Liver (tissue), 9 donors: ENCODE data around the gene CHAD. TPM values are rescaled to one million over a fixed set of nuclear protein-coding genes. Genes with fewer than 3 reads are reported as not detected.
A peak's percentile ranks its signal among the peaks of the same experiment; 100 is the strongest.

Experiments
- DNase-seq: peaks from one replicate; pipeline ENCODE4 v3.0.0-alpha.2; 2017; ENCODE audit warnings: low spot score
- H3K27ac ChIP-seq, 2 donors: one replicate each; pipeline ENCODE4 v1.7.0; 2013; ENCODE audit warnings: inconsistent platforms in 2 of 2, low read length in 2 of 2, control low read depth in 1 of 2, low read depth in 1 of 2, mild to moderate bottlenecking in 1 of 2
- H3K27me3 ChIP-seq, 4 donors: one replicate each; pipeline versions ENCODE4 v1.6.1 to v1.7.0; 2013; ENCODE audit warnings: low read length in 3 of 4, inconsistent platforms in 1 of 4, mild to moderate bottlenecking in 1 of 4, moderate library complexity in 1 of 4; ENCODE audit not compliant: control insufficient read depth in 4 of 4, insufficient read depth in 4 of 4
- H3K36me3 ChIP-seq, 4 donors: one replicate each; pipeline versions ENCODE4 v1.6.1 to v1.7.0; 2013; ENCODE audit warnings: low read length in 3 of 4, mild to moderate bottlenecking in 3 of 4, low read depth in 1 of 4, moderate library complexity in 1 of 4; ENCODE audit not compliant: control insufficient read depth in 4 of 4, insufficient read depth in 3 of 4
- H3K4me1 ChIP-seq, 4 donors: one replicate each; pipeline versions ENCODE4 v1.6.1 to v1.7.0; 2013; ENCODE audit warnings: low read length in 3 of 4, mild to moderate bottlenecking in 3 of 4, moderate library complexity in 1 of 4; ENCODE audit not compliant: control insufficient read depth in 4 of 4, insufficient read depth in 4 of 4
- H3K4me3 ChIP-seq, 3 donors: one replicate each; pipeline versions ENCODE4 v1.6.1 to v1.7.0; 2013; ENCODE audit warnings: low read length in 3 of 3, control low read depth in 1 of 3, low read depth in 1 of 3, mild to moderate bottlenecking in 1 of 3
- H3K9ac ChIP-seq, 2 donors: one replicate each; pipeline ENCODE4 v1.7.0; 2013; ENCODE audit warnings: low read length in 2 of 2, mild to moderate bottlenecking in 2 of 2, moderate library complexity in 2 of 2, control low read depth in 1 of 2, low read depth in 1 of 2
- H3K9me3 ChIP-seq, 4 donors: one replicate each; pipeline versions ENCODE4 v1.6.1 to v1.7.0; 2013; ENCODE audit warnings: low read length in 3 of 4; ENCODE audit not compliant: control insufficient read depth in 4 of 4
- EGR1 ChIP-seq, 2 donors: IDR thresholded peaks; 2 replicates each; pipeline ENCODE4 v1.6.1; 2016 to 2018; ENCODE audit warnings: antibody characterized with exemption in 2 of 2, low read depth in 2 of 2
- FOXA1 ChIP-seq: IDR thresholded peaks from 2 replicates; pipeline ENCODE4 v1.6.1; 2016; ENCODE audit warnings: antibody characterized with exemption
- FOXA2 ChIP-seq: IDR thresholded peaks from 2 replicates; pipeline ENCODE4 v1.6.1; 2016; ENCODE audit warnings: antibody characterized with exemption
- GABPA ChIP-seq, 2 donors: IDR thresholded peaks in 1 of 2; conservative IDR thresholded peaks in 1 of 2; 2 replicates each; pipeline ENCODE4 v1.6.1; 2016; ENCODE audit warnings: antibody characterized with exemption in 2 of 2, mild to moderate bottlenecking in 1 of 2, moderate library complexity in 1 of 2
- HNF4A ChIP-seq, 2 donors: conservative IDR thresholded peaks; 2 replicates each; pipeline ENCODE4 v1.6.1; 2016; ENCODE audit warnings: antibody characterized with exemption in 2 of 2, mild to moderate bottlenecking in 2 of 2
- HNF4G ChIP-seq: IDR thresholded peaks from 2 replicates; pipeline ENCODE4 v1.6.1; 2016; ENCODE audit warnings: antibody characterized with exemption
- JUND ChIP-seq, 2 donors: IDR thresholded peaks; 2 replicates each; pipeline ENCODE4 v1.6.1; 2016; ENCODE audit warnings: antibody characterized with exemption in 2 of 2
- NR2F2 ChIP-seq: IDR thresholded peaks from 2 replicates; pipeline ENCODE4 v1.6.1; 2016; ENCODE audit warnings: antibody characterized with exemption
- RXRA ChIP-seq, 2 donors: IDR thresholded peaks; 2 replicates each; pipeline ENCODE4 v1.6.1; 2017 to 2018; ENCODE audit warnings: antibody characterized with exemption in 2 of 2, mild to moderate bottlenecking in 1 of 2
- TAF1 ChIP-seq: conservative IDR thresholded peaks from 2 replicates; pipeline ENCODE4 v1.6.1; 2016; ENCODE audit warnings: antibody characterized with exemption, mild to moderate bottlenecking
- YY1 ChIP-seq: IDR thresholded peaks from 2 replicates; pipeline ENCODE4 v1.6.1; 2016; ENCODE audit warnings: antibody characterized with exemption, mild to moderate bottlenecking
- WGBS: extraction: QIAGEN DNeasy Blood & Tissue Kit; methylation state at CpG from one replicate; pipeline ENCODE4 v1.1.7; 2013; 5-methylcytosine and 5-hydroxymethylcytosine counted together
- polyA plus RNA-seq, 2 donors: library from polyadenylated mRNA; stranded (reverse) in 1 of 2; unstranded in 1 of 2; fragments of 200-250 nt in 1 of 2; fragments of >200 nt in 1 of 2; fragmentation: Nextera tagmentation in 1 of 2; extraction: Ambion mirVana in 1 of 2; gene quantifications; one replicate each; pipeline versions ENCODE4 v1.2.1 to v1.2.3, GENCODE V29; 2013 to 2015
- total RNA-seq, 2 donors: library from RNA; depleted of rRNA; stranded (reverse); fragments of >200 nt; gene quantifications; one replicate each; pipeline ENCODE4 v1.2.3, GENCODE V29; 2014
- TF ChIP-seq, protein P1 (sequence below): IDR thresholded peaks from 2 replicates; pipeline ENCODE4 v1.6.1; 2016; ENCODE audit warnings: antibody characterized with exemption
- TF ChIP-seq, protein P2 (sequence below): IDR thresholded peaks from 2 replicates; pipeline ENCODE4 v1.6.1; 2016; ENCODE audit warnings: antibody characterized with exemption
- TF ChIP-seq, protein P3 (sequence below): fragments of 150-350 bp; IDR thresholded peaks from 2 replicates; pipeline ENCODE4 v1.5.1; 2017; ENCODE audit warnings: improper control_type of control experiment, low read depth, low read length; ENCODE audit not compliant: missing input control
- TF ChIP-seq, protein P4 (sequence below): IDR thresholded peaks from 2 replicates; pipeline ENCODE4 v1.6.1; 2016; ENCODE audit warnings: antibody characterized with exemption
- TF ChIP-seq, protein P5 (sequence below): IDR thresholded peaks from 2 replicates; pipeline ENCODE4 v1.6.1; 2016; ENCODE audit warnings: antibody characterized with exemption, mild to moderate bottlenecking
- donor health status: healthy.
- donor health status: healthy.
- donor health status: healthy.
- donor health status: healthy.
- donor health status: healthy.

CHAD gene
- total and polyA plus RNA-seq, 4 donors: 0.51 to 3.3 (median 2.3) TPM

DNA sequence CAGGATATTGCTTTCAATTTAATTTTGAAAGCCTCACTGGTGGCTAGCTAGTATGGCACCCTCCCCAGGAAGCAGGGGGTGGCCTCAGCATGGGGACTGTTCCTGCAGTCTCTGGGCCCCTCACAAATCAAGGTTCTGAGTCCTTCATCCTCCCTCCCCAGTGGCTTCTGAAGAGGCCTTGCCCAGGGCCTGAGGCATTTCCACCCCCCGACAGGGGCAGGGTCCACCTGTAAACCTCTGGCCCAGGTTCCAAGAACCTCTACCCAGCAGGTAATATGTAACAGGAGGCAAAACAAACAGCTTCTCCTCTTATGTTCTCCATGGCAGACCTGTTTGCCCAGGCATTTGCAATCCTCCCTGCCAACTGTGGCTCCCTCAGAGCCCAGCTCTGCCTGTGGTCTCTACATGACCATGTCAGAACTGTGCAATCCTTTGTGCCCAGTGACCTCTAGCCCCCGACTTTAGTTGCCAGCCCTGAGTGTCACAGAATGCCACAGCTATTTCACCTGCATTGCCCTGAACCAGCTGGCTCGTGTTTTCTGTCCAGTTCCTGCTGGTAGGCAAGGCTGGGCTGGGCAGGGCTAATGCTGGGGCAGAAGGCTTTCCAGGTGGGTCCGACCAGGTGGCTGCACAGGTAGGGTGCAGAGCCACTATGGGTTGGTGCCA is 28.4 kb downstream of the CHAD start (continued):
- TF ChIP-seq YY1: peak; percentile 91

DNA sequence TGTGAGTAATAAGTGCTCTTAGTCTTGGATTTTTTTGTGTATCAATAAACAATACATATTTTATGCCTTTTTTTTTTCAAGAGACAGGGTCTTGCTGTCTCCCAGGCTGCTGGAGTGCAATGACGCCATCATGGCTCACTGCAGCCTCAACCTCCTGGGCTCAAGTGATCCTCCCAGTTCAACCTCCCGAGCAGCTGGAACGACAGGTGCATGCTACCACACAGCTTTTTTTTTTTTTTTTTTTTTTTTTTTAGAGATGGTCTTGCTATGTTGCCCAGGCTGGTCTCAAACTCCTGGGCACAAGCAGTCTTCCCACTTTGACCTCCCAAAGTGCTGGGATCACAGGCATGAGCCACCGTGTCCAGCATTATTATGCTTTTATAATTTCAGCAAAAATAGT is 29.7 kb downstream of the CHAD start:
- no peaks in the 10 kb centered on the region for H3K27me3 ChIP-seq
- H3K9ac ChIP-seq: no peak overlapping the region
- H3K36me3 ChIP-seq: peaks cover 0 to 3% (median 0%) of the 10 kb centered on the region in 4 donors
- no peak for DNase-seq
- H3K9me3 ChIP-seq: no peaks in the 10 kb centered on the region
- H3K4me1 ChIP-seq: peaks cover 6 to 36% (median 30%) of the 10 kb centered on the region in 4 donors
- no peak overlapping the region for H3K27ac ChIP-seq
- WGBS: 99% methylated on average over 4 of the region's 4 CpGs
- TF ChIP-seq HNF4A (conservative IDR thresholded peaks at IDR 0.05) (no peak), FOXA1 (no peak), RXRA (IDR thresholded peaks at IDR 0.05) (no peak), JUND (IDR thresholded peaks at IDR 0.05) (no peak), EGR1 (IDR thresholded peaks at IDR 0.05; ENCODE audit: low read depth in 2 of 2) (no peak), YY1 (no peak), TAF1 (no peak)
- TF ChIP-seq, protein P1, sequence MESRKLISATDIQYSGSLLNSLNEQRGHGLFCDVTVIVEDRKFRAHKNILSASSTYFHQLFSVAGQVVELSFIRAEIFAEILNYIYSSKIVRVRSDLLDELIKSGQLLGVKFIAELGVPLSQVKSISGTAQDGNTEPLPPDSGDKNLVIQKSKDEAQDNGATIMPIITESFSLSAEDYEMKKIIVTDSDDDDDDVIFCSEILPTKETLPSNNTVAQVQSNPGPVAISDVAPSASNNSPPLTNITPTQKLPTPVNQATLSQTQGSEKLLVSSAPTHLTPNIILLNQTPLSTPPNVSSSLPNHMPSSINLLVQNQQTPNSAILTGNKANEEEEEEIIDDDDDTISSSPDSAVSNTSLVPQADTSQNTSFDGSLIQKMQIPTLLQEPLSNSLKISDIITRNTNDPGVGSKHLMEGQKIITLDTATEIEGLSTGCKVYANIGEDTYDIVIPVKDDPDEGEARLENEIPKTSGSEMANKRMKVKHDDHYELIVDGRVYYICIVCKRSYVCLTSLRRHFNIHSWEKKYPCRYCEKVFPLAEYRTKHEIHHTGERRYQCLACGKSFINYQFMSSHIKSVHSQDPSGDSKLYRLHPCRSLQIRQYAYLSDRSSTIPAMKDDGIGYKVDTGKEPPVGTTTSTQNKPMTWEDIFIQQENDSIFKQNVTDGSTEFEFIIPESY: no peak
- TF ChIP-seq, protein P2, sequence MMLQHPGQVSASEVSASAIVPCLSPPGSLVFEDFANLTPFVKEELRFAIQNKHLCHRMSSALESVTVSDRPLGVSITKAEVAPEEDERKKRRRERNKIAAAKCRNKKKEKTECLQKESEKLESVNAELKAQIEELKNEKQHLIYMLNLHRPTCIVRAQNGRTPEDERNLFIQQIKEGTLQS: no peak
- TF ChIP-seq, protein P3, sequence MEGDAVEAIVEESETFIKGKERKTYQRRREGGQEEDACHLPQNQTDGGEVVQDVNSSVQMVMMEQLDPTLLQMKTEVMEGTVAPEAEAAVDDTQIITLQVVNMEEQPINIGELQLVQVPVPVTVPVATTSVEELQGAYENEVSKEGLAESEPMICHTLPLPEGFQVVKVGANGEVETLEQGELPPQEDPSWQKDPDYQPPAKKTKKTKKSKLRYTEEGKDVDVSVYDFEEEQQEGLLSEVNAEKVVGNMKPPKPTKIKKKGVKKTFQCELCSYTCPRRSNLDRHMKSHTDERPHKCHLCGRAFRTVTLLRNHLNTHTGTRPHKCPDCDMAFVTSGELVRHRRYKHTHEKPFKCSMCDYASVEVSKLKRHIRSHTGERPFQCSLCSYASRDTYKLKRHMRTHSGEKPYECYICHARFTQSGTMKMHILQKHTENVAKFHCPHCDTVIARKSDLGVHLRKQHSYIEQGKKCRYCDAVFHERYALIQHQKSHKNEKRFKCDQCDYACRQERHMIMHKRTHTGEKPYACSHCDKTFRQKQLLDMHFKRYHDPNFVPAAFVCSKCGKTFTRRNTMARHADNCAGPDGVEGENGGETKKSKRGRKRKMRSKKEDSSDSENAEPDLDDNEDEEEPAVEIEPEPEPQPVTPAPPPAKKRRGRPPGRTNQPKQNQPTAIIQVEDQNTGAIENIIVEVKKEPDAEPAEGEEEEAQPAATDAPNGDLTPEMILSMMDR: no peak
- TF ChIP-seq, protein P4, sequence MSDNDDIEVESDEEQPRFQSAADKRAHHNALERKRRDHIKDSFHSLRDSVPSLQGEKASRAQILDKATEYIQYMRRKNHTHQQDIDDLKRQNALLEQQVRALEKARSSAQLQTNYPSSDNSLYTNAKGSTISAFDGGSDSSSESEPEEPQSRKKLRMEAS: no peak
- H3K4me3 ChIP-seq: no peak overlapping the region

DNA sequence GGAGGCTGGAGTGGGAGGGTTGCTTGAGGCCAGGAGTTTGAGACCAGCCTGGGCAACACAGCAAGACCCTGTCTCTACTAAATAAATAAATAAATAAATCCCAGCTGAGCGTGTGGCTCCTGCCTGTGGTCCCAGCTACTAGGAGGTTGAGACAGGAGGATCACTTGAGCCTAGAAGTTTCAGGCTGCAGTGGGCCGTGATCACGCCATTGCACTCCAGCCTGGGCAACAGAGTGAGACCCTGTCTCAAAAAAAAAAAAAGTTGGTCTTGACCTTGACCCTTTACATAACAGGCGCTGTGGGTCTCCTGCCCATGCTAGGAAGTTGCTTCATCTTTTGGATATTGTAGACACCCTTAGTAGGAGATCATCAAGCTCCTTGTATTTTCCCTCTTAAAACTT is 31.3 kb downstream of the CHAD start:
- no peak overlapping the region for H3K27ac ChIP-seq
- H3K9me3 ChIP-seq: no peaks in the 10 kb centered on the region
- 98% methylated on average over 4 of the region's 4 CpGs for WGBS
- H3K4me1 ChIP-seq: peaks cover 6 to 25% (median 23%) of the 10 kb centered on the region in 4 donors
- no peak for DNase-seq
- no peak overlapping the region for H3K9ac ChIP-seq
- H3K27me3 ChIP-seq: no peaks in the 10 kb centered on the region
- no peak overlapping the region for H3K4me3 ChIP-seq
- no peak for TF ChIP-seq FOXA1
- TF ChIP-seq HNF4A (conservative IDR thresholded peaks at IDR 0.05): no peak
- no peak for TF ChIP-seq FOXA2
- TF ChIP-seq HNF4G: no peak
- TF ChIP-seq, protein P5, sequence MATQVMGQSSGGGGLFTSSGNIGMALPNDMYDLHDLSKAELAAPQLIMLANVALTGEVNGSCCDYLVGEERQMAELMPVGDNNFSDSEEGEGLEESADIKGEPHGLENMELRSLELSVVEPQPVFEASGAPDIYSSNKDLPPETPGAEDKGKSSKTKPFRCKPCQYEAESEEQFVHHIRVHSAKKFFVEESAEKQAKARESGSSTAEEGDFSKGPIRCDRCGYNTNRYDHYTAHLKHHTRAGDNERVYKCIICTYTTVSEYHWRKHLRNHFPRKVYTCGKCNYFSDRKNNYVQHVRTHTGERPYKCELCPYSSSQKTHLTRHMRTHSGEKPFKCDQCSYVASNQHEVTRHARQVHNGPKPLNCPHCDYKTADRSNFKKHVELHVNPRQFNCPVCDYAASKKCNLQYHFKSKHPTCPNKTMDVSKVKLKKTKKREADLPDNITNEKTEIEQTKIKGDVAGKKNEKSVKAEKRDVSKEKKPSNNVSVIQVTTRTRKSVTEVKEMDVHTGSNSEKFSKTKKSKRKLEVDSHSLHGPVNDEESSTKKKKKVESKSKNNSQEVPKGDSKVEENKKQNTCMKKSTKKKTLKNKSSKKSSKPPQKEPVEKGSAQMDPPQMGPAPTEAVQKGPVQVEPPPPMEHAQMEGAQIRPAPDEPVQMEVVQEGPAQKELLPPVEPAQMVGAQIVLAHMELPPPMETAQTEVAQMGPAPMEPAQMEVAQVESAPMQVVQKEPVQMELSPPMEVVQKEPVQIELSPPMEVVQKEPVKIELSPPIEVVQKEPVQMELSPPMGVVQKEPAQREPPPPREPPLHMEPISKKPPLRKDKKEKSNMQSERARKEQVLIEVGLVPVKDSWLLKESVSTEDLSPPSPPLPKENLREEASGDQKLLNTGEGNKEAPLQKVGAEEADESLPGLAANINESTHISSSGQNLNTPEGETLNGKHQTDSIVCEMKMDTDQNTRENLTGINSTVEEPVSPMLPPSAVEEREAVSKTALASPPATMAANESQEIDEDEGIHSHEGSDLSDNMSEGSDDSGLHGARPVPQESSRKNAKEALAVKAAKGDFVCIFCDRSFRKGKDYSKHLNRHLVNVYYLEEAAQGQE: no peak
- no peak for TF ChIP-seq RXRA (IDR thresholded peaks at IDR 0.05)
- no peak for TF ChIP-seq GABPA (IDR thresholded peaks at IDR 0.05 in 1 of 2, conservative IDR thresholded peaks at IDR 0.05 in 1 of 2)
- TF ChIP-seq NR2F2: no peak
- peaks cover 0 to 3% (median 0%) of the 10 kb centered on the region in 4 donors for H3K36me3 ChIP-seq
